H1 (cell line): Measurements from ENCODE around the gene CACNG4.

Experiments
- ATF3 ChIP-seq: IDR thresholded peaks from 2 replicates; pipeline ENCODE4 v1.6.1; 2011; ENCODE audit warnings: low read depth, mild to moderate bottlenecking, low read length; ENCODE audit not compliant: insufficient read depth
- KDM1A ChIP-seq: fragments of 200-600, 300-600 bp; sonication (generic); IDR thresholded peaks from 2 replicates; pipeline ENCODE4 v1.7.1; 2016; ENCODE audit warnings: mild to moderate bottlenecking, low read length, borderline replicate concordance
- ZNF274 ChIP-seq: IDR thresholded peaks from 2 replicates; pipeline ENCODE4 v1.7.0; 2012; ENCODE audit warnings: low read length, borderline replicate concordance; ENCODE audit errors: extremely low read depth

- TF ChIP-seq KDM1A (no peak), ATF3 (no peak), ZNF274 (no peak)
Observed at GRCh38 chr17:67022451-67022810, 57.9 kb downstream of the CACNG4 start.
